ENCODE measurements around the gene KRTAP9-4.

The KRTAP9-4 gene

GRCh38 chr17:41298458-41299135 is 49.1 kb downstream of the KRTAP9-4 start:
- H3K4me3 ChIP-seq (ENCODE audit: low read depth in 1 of 2, low read length in 1 of 2) = no peak overlapping the region
- peaks cover 12 to 22% of the 10 kb centered on the region in 2 experiments for H3K4me1 ChIP-seq (ENCODE audit: control insufficient read depth in 1 of 2, insufficient read depth in 1 of 2, low read depth in 1 of 2, low read length in 1 of 2)
- H3K27me3 ChIP-seq = no peaks in the 10 kb centered on the region
- H3K9me3 ChIP-seq = no peaks in the 10 kb centered on the region
- no peaks in the 10 kb centered on the region for H3K36me3 ChIP-seq
- no peak overlapping the region for H3K27ac ChIP-seq
- no peak for TF ChIP-seq CTCF (IDR thresholded peaks at IDR 0.05)
